ENCODE results near the gene PCP4L1.
A peak's percentile ranks its signal among the peaks of the same experiment; 100 is the strongest.
"Not testable (repeated sequence)": the region's sequence is repeated elsewhere in the genome, so short reads cannot be mapped to it uniquely, and the experiment has no call there.

PCP4L1 gene

GRCh38 chr1:161273402-161273801 is 14.9 kb downstream of the PCP4L1 start:
- no peak for DNase-seq

GRCh38 chr1:161274874-161275273 is 16.3 kb downstream of the PCP4L1 start:
- no peak for DNase-seq

GRCh38 chr1:161282991-161283390 is 24.4 kb downstream of the PCP4L1 start:
- DNase-seq, result no peak

GRCh38 chr1:161285113-161285512 is 26.6 kb downstream of the PCP4L1 start:
- DNase-seq, result no peak

- DNase-seq, result no peak
Measured at GRCh38 chr1:161285521-161285920, 27.0 kb downstream of the PCP4L1 start.

GRCh38 chr1:161287482-161288054 is 29.0 kb downstream of the PCP4L1 start:
- DNase-seq, result no peak

GRCh38 chr1:161290779-161291178 is 32.2 kb downstream of the PCP4L1 start:
- DNase-seq, result no peak

- DNase-seq, result no peak
Measured at GRCh38 chr1:161297415-161297814, 38.9 kb downstream of the PCP4L1 start.

- no peak for DNase-seq
Measured at GRCh38 chr1:161298116-161298515, 39.6 kb downstream of the PCP4L1 start.

GRCh38 chr1:161299347-161299746 is 40.8 kb downstream of the PCP4L1 start:
- DNase-seq, result no peak

- DNase-seq, result no peak
Measured at GRCh38 chr1:161300478-161300877, 41.9 kb downstream of the PCP4L1 start.

GRCh38 chr1:161304927-161305866 is 46.7 kb downstream of the PCP4L1 start:
- no peak for DNase-seq

GRCh38 chr1:161305867-161306519 is 47.4 kb downstream of the PCP4L1 start:
- peak; percentile 59 for DNase-seq

GRCh38 chr1:161307230-161307768 is 48.8 kb downstream of the PCP4L1 start:
- DNase-seq, result no peak

- DNase-seq, result no peak
Measured at GRCh38 chr1:161307892-161308638, 49.5 kb downstream of the PCP4L1 start.

GRCh38 chr1:161309868-161310267 is 51.3 kb downstream of the PCP4L1 start, which contains the start of gene MPZ:
Gene MPZ, minus strand, starts transcription at chr1:161309968. Its CDS starts 63 bp downstream, at chr1:161309905.
- DNase-seq, result no peak

- DNase-seq, result no peak
Measured at GRCh38 chr1:161311595-161312181, 53.1 kb downstream of the PCP4L1 start.

- no peak for DNase-seq
Measured at GRCh38 chr1:161313554-161314200, 55.1 kb downstream of the PCP4L1 start.

GRCh38 chr1:161314201-161314981 is 55.8 kb downstream of the PCP4L1 start, which contains the start of gene SDHC:
Gene SDHC, plus strand, starts transcription at chr1:161314381. Its CDS starts 25 bp downstream, at chr1:161314406.
- peak; percentile 72 for DNase-seq

GRCh38 chr1:161315841-161316674 is 57.5 kb downstream of the PCP4L1 start:
- not testable (repeated sequence) for DNase-seq
